Sigmoid colon (tissue), 7 donors: ENCODE results near the gene RAB3C. TPM values are rescaled to one million over a fixed set of nuclear protein-coding genes. Genes with fewer than 3 reads are reported as not detected.

Experiments used
- DNase-seq: peaks from one replicate; pipeline ENCODE4 v3.0.0-alpha.2; 2019
- H3K27ac ChIP-seq, 4 donors: fragments of 200-600 bp; sonication (generic); one replicate each; pipeline ENCODE4 v1.5.1; 2016 to 2019; ENCODE audit warnings: mild to moderate bottlenecking in 1 of 4
- H3K27me3 ChIP-seq, 3 donors: fragments of 200-600 bp; sonication (generic); one replicate each; pipeline ENCODE4 v1.5.1; 2019; ENCODE audit warnings: mild to moderate bottlenecking in 1 of 3
- H3K36me3 ChIP-seq, 4 donors: fragments of 200-600 bp; sonication (generic); one replicate each; pipeline ENCODE4 v1.5.1; 2016 to 2019
- H3K4me1 ChIP-seq, 4 donors: fragments of 200-600 bp; sonication (generic); one replicate each; pipeline ENCODE4 v1.5.1; 2017 to 2019
- H3K4me3 ChIP-seq, 4 donors: fragments of 200-600 bp; sonication (generic); one replicate each; pipeline ENCODE4 v1.5.1; 2017 to 2019; ENCODE audit warnings: mild to moderate bottlenecking in 2 of 4, moderate library complexity in 1 of 4
- H3K9me3 ChIP-seq, 4 donors: fragments of 200-600 bp in 3 of 4; sonication (generic) in 3 of 4; one replicate each; pipeline versions ENCODE4 v1.5.1 to v1.6.1; 2013 to 2019
- CTCF ChIP-seq, 4 experiments: fragments of 450-650 bp in 3 of 4; fragments of 200-600 bp in 1 of 4; IDR thresholded peaks; one replicate each; pipeline ENCODE4 v1.5.1; 2016 to 2019; ENCODE audit warnings: antibody characterized with exemption in 4 of 4, mild to moderate bottlenecking in 3 of 4, moderate library complexity in 2 of 4
- EP300 ChIP-seq, 4 donors: sonication (generic); formaldehyde crosslinking; IDR thresholded peaks; one replicate each; pipeline ENCODE4 v1.6.1; 2017; ENCODE audit warnings: antibody characterized with exemption in 4 of 4
- POLR2A ChIP-seq, 2 donors: fragments of 450-650 bp; IDR thresholded peaks; one replicate each; pipeline ENCODE4 v1.6.1; 2016; ENCODE audit warnings: antibody characterized with exemption in 2 of 2, mild to moderate bottlenecking in 2 of 2, moderate library complexity in 2 of 2
- POLR2AphosphoS5 ChIP-seq, 4 donors: sonication (generic); formaldehyde crosslinking; IDR thresholded peaks; one replicate each; pipeline ENCODE4 v1.6.1; 2017; ENCODE audit warnings: antibody characterized with exemption in 4 of 4
- WGBS, 2 donors: extraction: QIAGEN DNeasy Blood & Tissue Kit; methylation state at CpG; one replicate each; pipeline ENCODE4 v1.1.7; 2013; 5-methylcytosine and 5-hydroxymethylcytosine counted together
- intact Hi-C: fragments of 100-400 bp; cut with DNase I; formaldehyde crosslinking; loops from one replicate; pipeline ENCODE4 v1.15.1; 2023
- polyA plus RNA-seq, 3 donors: library from polyadenylated mRNA; stranded (reverse); fragments of 200-250 nt; gene quantifications; one replicate each; pipeline ENCODE4 v1.2.3, GENCODE V29; 2013
- total RNA-seq, 4 donors: library from RNA; depleted of rRNA; stranded (reverse); fragments of >200 nt; gene quantifications; one replicate each; pipeline ENCODE4 v1.1.0, GENCODE V29; 2016
- donor health status: healthy with polysubstance abuse.
- donor health status: Bipolar disorder and iron deficiency.
- donor health status: healthy.

The RAB3C gene
- total and polyA plus RNA-seq, 7 donors = under 0.01 to 17.6 (median 2.4) TPM; not detected in 1

GRCh38 chr5:58871648-58872242, 288.9 kb downstream of the RAB3C start:
- no peaks in the 10 kb centered on the region for H3K9me3 ChIP-seq
- no peak overlapping the region for H3K27ac ChIP-seq
- intact Hi-C loops = no loop called here
- no peak for DNase-seq
- H3K36me3 ChIP-seq = no peaks in the 10 kb centered on the region
- TF ChIP-seq POLR2A (IDR thresholded peaks at IDR 0.05) = no peak
- peak in 3 of 4 experiments; percentile 31 to 57 (median 44) for TF ChIP-seq CTCF (IDR thresholded peaks at IDR 0.05)
- no peaks in the 10 kb centered on the region for H3K4me1 ChIP-seq
- WGBS, 2 donors = 48 to 58% methylated on average over 3 of the region's 3 CpGs
- H3K27me3 ChIP-seq = no peaks in the 10 kb centered on the region
- H3K4me3 ChIP-seq = no peak overlapping the region

- Histone ChIP-seq H3K4me3 (no peak overlapping the region), H3K9me3 (no peaks in the 10 kb centered on the region), H3K4me1 (no peaks in the 10 kb centered on the region), H3K27me3 (no peaks in the 10 kb centered on the region), H3K27ac (no peak overlapping the region), H3K36me3 (no peaks in the 10 kb centered on the region)
- DNase-seq = no peak
- 88 to 90% methylated on average over 5 of the region's 5 CpGs for WGBS, 2 donors
- intact Hi-C loops = no loop called here
- TF ChIP-seq CTCF (IDR thresholded peaks at IDR 0.05) (no peak), POLR2AphosphoS5 (IDR thresholded peaks at IDR 0.05) (no peak), POLR2A (IDR thresholded peaks at IDR 0.05) (no peak), EP300 (IDR thresholded peaks at IDR 0.05) (no peak)
Measured at GRCh38 chr5:58872670-58873273, 289.9 kb downstream of the RAB3C start.

- H3K27me3 ChIP-seq = no peaks in the 10 kb centered on the region
- no peak overlapping the region for H3K27ac ChIP-seq
- H3K4me3 ChIP-seq = no peak overlapping the region
- DNase-seq = no peak
- H3K4me1 ChIP-seq = no peaks in the 10 kb centered on the region
- H3K9me3 ChIP-seq = no peaks in the 10 kb centered on the region
- 85% methylated on average over 3 of the region's 3 CpGs for WGBS, 2 donors
- no peaks in the 10 kb centered on the region for H3K36me3 ChIP-seq
- TF ChIP-seq POLR2A (IDR thresholded peaks at IDR 0.05) = no peak
- TF ChIP-seq POLR2AphosphoS5 (IDR thresholded peaks at IDR 0.05) = no peak
- TF ChIP-seq EP300 (IDR thresholded peaks at IDR 0.05) = no peak
- no peak for TF ChIP-seq CTCF (IDR thresholded peaks at IDR 0.05)
- intact Hi-C loops = no loop called here
Measured at GRCh38 chr5:58875599-58875998, 292.7 kb downstream of the RAB3C start.

- TF ChIP-seq POLR2AphosphoS5 (IDR thresholded peaks at IDR 0.05) (no peak), POLR2A (IDR thresholded peaks at IDR 0.05) (no peak), EP300 (IDR thresholded peaks at IDR 0.05) (no peak), CTCF (IDR thresholded peaks at IDR 0.05) (no peak)
- H3K36me3 ChIP-seq = no peaks in the 10 kb centered on the region
- intact Hi-C loops = loop anchor here (5.0 kb wide), 2 partner anchors 497 to 912 kb away; no protein-coding TSS in a partner anchor
- DNase-seq = no peak
- peaks cover 0 to 4% (median 0%) of the 10 kb centered on the region in 4 donors for H3K9me3 ChIP-seq
- H3K4me3 ChIP-seq = no peak overlapping the region
- H3K27me3 ChIP-seq = no peaks in the 10 kb centered on the region
- H3K4me1 ChIP-seq = peaks cover 0 to 4% (median 0%) of the 10 kb centered on the region in 4 donors
- no peak overlapping the region for H3K27ac ChIP-seq
- 78 to 85% methylated on average over 2 of the region's 2 CpGs for WGBS, 2 donors
Measured at GRCh38 chr5:58885260-58885659, 302.4 kb downstream of the RAB3C start.
